ENCODE data around the gene SLC37A4.

SLC37A4 gene

DNA sequence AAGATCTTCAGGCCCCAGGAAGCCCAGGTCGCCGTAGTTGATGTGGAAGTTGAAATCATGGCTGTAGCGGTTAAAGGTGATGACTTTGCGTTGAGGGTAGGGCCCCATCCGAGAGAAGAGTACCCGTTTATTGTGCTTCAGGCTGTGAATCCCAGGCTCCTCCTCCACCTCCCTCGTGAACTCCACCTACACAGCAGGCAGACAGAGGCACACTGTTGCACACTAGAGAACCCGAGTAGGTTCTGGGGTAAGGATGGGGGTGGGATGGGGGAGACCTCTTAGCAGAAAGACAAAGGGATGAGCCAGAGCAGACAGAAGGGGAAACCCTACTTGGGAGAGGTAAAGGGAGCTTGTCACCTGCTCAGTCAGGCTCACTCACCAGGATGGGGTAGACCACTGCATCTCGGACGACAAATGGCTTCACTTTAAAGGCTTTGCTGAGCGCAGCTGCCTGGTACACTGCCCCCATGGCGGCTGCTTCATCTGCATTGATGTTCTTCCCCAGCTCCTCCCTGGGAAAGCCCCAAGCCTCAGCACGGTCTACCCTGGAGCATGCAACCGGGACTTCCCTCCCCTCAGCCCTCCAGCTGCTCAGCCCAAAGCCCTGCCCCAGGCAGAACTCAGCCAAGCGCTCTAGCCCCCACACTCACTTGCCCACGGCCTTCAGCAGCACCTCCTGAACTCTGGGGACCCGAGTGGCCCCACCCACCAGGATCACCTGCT, 20.9 kb upstream of the SLC37A4 start:
- H3K4me3 ChIP-seq (ENCODE audit: low read depth, low read length) = no peak overlapping the region
- no peak for DNase-seq (ENCODE audit: low read depth)
- TF ChIP-seq, protein P1, sequence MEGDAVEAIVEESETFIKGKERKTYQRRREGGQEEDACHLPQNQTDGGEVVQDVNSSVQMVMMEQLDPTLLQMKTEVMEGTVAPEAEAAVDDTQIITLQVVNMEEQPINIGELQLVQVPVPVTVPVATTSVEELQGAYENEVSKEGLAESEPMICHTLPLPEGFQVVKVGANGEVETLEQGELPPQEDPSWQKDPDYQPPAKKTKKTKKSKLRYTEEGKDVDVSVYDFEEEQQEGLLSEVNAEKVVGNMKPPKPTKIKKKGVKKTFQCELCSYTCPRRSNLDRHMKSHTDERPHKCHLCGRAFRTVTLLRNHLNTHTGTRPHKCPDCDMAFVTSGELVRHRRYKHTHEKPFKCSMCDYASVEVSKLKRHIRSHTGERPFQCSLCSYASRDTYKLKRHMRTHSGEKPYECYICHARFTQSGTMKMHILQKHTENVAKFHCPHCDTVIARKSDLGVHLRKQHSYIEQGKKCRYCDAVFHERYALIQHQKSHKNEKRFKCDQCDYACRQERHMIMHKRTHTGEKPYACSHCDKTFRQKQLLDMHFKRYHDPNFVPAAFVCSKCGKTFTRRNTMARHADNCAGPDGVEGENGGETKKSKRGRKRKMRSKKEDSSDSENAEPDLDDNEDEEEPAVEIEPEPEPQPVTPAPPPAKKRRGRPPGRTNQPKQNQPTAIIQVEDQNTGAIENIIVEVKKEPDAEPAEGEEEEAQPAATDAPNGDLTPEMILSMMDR (conservative IDR thresholded peaks at IDR 0.05; ENCODE audit: low read depth, low read length) = no peak

DNA sequence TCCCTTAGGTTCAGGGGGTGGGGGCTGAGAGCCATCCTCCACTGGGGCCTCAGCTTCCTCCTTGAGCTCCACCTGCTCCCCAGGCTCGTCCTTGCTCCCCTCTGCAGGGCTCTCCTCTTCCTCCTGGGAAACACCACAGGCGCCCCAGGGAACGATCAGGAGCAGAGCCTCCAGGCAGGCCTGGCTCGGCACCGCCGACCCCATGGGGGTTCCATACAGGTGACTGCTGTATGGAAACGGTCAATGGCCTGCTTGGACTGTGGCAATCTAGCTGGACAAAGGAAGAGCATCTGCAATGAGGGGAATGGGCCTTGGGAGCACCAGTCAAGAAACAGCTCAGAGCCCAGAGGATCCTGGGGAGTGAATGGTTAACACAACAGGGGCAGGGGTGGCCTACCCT, 18.4 kb upstream of the SLC37A4 start:
- H3K4me3 ChIP-seq (ENCODE audit: low read depth, low read length) = no peak overlapping the region
- no peak for DNase-seq (ENCODE audit: low read depth)
- TF ChIP-seq, protein P1 (conservative IDR thresholded peaks at IDR 0.05; ENCODE audit: low read depth, low read length) = no peak

DNA sequence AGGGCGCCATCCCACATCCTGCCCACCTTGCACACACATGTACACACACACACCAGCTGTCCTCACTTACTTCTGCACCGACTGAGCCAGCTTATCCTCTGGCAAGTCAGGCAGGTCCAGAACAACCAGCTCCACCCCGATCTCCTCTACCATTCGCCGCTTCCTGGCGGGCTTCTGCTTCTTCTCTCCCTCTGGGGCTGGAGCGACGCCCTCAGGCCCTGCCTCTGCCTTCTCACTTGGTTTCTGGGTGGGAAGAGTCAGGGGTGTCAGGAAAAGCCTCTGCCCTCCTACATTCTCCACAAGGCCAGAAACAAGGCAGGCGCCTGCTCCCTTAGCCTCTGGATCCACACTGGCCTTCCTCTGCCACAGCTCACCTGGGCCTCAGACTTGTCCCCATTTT, 18.0 kb upstream of the SLC37A4 start:
- TF ChIP-seq, protein P1 (conservative IDR thresholded peaks at IDR 0.05; ENCODE audit: low read depth, low read length) = no peak
- H3K4me3 ChIP-seq (ENCODE audit: low read depth, low read length) = no peak overlapping the region
- no peak for DNase-seq (ENCODE audit: low read depth)

DNA sequence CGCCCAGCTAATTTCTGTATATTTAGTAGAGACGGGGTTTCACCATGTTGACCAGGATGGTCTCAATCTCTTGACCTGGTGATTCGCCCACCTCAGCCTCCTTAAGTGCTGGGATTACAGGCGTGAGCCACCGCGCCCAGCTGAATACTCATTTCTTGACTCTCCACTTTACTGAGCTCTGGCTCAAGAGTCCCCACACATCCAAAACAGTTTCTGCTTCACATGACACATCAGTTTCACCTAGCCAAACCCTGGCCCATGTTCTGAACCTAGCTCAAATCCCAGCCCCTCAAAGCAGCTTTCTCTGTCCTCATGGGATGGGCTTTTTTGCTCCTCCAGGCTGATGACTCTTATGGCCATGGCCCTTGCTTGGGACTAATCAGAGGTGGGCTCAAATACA, 16.5 kb upstream of the SLC37A4 start:
- TF ChIP-seq, protein P1 (conservative IDR thresholded peaks at IDR 0.05; ENCODE audit: low read depth, low read length) = no peak

DNA sequence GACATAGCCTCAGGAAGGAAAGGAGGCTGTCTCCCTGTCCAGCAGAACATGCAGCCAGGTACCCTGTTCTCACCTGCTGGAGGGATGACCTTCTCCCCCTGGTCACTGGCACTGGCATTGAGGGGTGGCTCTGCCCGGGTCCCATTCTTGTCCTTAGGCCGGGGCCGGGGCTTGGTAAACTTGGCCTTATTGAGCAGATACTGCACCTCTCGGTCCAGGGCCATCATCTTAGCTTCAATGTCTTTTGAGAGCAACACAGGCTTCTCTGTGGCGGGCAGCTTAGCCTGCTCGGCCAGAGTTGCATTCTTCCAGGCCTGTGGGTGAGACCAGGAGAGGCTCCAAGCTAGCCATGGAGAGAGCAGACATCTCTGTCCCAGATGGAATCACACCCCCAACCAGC, 15.8 kb upstream of the SLC37A4 start:
- no peak for DNase-seq (ENCODE audit: low read depth)
- TF ChIP-seq, protein P1 (conservative IDR thresholded peaks at IDR 0.05; ENCODE audit: low read depth, low read length) = no peak
- no peak overlapping the region for H3K4me3 ChIP-seq (ENCODE audit: low read depth, low read length)

More for the DNA sequence above, 16.5 kb upstream of the SLC37A4 start:
- DNase-seq (ENCODE audit: low read depth) = no peak
- no peak overlapping the region for H3K4me3 ChIP-seq (ENCODE audit: low read depth, low read length)

DNA sequence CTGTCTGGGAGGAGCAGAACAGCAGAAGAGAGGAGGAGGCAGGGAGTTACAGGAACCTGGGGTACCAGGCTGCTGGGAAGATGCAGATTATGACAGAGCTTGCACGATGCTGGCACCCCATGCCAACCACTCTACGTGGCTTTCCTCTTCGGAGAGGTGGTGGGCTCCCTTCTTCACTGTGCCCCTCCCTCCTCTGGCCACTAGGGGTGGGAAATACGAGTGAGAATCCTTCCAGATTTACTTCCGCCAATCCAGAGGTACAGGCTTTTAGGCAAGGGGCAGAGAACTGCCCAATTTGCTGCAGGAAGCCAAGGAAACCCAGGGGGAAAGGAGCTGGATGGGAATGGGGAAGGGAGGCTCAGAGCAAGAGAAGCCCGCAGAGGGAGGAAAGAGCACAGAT, 14.0 kb upstream of the SLC37A4 start:
- TF ChIP-seq, protein P1 (conservative IDR thresholded peaks at IDR 0.05; ENCODE audit: low read depth, low read length) = peak; percentile 31
- DNase-seq (ENCODE audit: low read depth) = no peak
- H3K4me3 ChIP-seq (ENCODE audit: low read depth, low read length) = no peak overlapping the region

DNA sequence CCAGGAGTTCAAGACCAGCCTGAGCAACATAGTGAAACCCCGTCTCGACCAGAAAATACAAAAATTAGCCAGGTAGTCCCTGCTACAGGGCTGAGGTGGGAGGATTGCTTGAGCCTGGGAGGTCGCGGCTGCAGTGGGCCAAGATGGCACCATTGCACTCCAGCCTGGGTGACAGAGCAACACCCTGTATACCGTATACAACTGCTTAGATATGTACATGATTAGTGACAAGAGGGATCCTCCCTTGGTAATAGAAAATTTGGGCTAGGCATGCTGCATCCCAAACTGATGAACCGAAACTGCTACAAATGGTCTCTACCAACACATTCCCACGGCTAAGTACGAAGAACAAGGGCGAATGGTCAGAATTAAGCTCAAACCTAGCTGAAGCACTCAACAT, 12.2 kb upstream of the SLC37A4 start:
- TF ChIP-seq, protein P1 (conservative IDR thresholded peaks at IDR 0.05; ENCODE audit: low read depth, low read length) = no peak
- DNase-seq (ENCODE audit: low read depth) = no peak
- H3K4me3 ChIP-seq (ENCODE audit: low read depth, low read length) = no peak overlapping the region
